GM12891 (cell line): ENCODE measurements around the gene NKD1.

Experiments used
- PAX5 ChIP-seq: IDR thresholded peaks from 2 replicates; pipeline ENCODE4 v1.6.1; 2011; ENCODE audit warnings: low read length, moderate library complexity, mild to moderate bottlenecking; ENCODE audit not compliant: insufficient read depth, severe bottlenecking
- POLR2A ChIP-seq: IDR thresholded peaks from 2 replicates; pipeline ENCODE4 v1.6.1; 2011; ENCODE audit warnings: low read depth, low read length, control low read depth
- POLR2AphosphoS5 ChIP-seq: IDR thresholded peaks from 2 replicates; pipeline ENCODE4 v1.6.1; 2011; ENCODE audit warnings: low read depth, low read length, control low read depth
- SPI1 ChIP-seq: IDR thresholded peaks from 2 replicates; pipeline ENCODE4 v1.6.1; 2011; ENCODE audit warnings: low read depth, low read length, control low read depth
- TAF1 ChIP-seq: IDR thresholded peaks from 2 replicates; pipeline ENCODE4 v1.6.1; 2011; ENCODE audit warnings: low read depth, low read length, control low read depth

GRCh38 chr16:50607447-50607846, 59.3 kb downstream of the NKD1 start:
- TF ChIP-seq POLR2A: no peak
- TF ChIP-seq POLR2AphosphoS5: no peak
- TF ChIP-seq PAX5: no peak
- TF ChIP-seq TAF1: no peak
- TF ChIP-seq SPI1: no peak
